ENCODE measurements around the gene VPS51.

Gene VPS51

DNA sequence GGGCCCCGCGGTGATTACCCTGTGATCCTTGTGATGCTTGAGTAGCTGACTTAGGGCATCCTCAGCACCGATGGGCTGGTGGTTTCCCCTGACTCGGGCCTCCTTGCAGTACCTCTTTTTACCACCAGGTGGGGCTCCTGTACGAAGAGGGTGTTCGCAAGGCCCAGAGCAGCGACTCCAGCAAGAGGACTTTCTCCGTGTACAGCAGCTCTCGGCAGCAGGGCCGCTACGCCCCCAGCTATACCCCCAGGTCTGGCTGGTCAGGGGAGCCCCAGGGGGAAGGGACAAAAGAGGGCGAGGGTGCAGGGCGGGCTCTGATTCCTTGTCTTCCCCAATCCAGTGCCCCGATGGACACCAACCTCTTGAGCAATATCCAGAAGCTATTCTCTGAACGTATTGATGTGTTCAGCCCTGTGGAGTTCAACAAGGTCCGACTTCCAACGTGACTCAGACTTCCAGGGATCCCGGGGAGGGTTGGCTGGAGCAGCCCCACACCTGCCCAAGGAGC, 14.4 kb downstream of the VPS51 start:
- no peak overlapping the region for H3K4me2 ChIP-seq (ENCODE audit: low read length)
- H3K27ac ChIP-seq, result peak overlapping the region; percentile 29
- no peaks in the 10 kb centered on the region for H3K36me3 ChIP-seq (ENCODE audit: control insufficient read depth, insufficient read depth, low read length)
- H3K4me1 ChIP-seq, result no peaks in the 10 kb centered on the region
- H3K9ac ChIP-seq, result no peak overlapping the region
- H3K4me3 ChIP-seq (ENCODE audit: low read depth, low read length), result peak overlapping the region; percentile 5
- H3K9me3 ChIP-seq (ENCODE audit: control insufficient read depth, low read length), result no peaks in the 10 kb centered on the region
- peak overlapping the region; percentile 62 for H2AFZ ChIP-seq
- TF ChIP-seq, protein P1, sequence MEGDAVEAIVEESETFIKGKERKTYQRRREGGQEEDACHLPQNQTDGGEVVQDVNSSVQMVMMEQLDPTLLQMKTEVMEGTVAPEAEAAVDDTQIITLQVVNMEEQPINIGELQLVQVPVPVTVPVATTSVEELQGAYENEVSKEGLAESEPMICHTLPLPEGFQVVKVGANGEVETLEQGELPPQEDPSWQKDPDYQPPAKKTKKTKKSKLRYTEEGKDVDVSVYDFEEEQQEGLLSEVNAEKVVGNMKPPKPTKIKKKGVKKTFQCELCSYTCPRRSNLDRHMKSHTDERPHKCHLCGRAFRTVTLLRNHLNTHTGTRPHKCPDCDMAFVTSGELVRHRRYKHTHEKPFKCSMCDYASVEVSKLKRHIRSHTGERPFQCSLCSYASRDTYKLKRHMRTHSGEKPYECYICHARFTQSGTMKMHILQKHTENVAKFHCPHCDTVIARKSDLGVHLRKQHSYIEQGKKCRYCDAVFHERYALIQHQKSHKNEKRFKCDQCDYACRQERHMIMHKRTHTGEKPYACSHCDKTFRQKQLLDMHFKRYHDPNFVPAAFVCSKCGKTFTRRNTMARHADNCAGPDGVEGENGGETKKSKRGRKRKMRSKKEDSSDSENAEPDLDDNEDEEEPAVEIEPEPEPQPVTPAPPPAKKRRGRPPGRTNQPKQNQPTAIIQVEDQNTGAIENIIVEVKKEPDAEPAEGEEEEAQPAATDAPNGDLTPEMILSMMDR (IDR thresholded peaks at IDR 0.05), result peak; percentile 93
- H3K27me3 ChIP-seq (ENCODE audit: control insufficient read depth, insufficient read depth, low read length), result no peaks in the 10 kb centered on the region
- H3K79me2 ChIP-seq, result peaks cover 2% of the 10 kb centered on the region

DNA sequence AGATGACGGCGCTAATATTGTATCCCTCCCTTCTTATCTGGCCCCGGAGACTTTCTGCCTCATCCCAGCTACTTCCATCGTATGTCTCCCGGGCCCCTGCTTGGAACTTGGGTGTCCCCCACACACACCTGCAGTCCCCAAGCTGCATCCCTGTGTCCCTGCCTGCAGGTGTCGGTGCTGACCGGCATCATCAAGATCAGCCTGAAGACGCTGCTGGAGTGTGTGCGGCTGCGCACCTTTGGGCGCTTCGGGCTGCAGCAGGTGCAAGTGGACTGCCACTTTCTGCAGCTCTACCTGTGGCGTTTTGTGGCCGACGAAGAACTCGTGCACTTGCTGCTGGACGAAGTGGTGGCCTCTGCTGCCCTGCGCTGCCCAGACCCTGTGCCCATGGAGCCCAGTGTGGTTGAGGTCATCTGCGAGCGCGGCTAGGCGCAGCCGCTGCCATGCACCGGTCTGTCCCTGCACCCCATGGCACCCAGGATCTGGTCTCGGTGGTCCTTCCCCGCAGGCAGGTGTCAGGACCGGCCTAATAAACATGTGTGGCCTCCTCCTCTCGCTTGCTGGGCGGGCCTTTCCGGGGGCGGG, 15.2 kb downstream of the VPS51 start:
- Histone ChIP-seq H3K4me2 (ENCODE audit: low read length) (peak overlapping the region; percentile 84), H2AFZ (no peak overlapping the region), H3K4me3 (ENCODE audit: low read depth, low read length) (no peak overlapping the region), H3K27me3 (ENCODE audit: control insufficient read depth, insufficient read depth, low read length) (no peaks in the 10 kb centered on the region), H3K79me2 (peaks cover 2% of the 10 kb centered on the region), H3K4me1 (no peaks in the 10 kb centered on the region), H3K36me3 (ENCODE audit: control insufficient read depth, insufficient read depth, low read length) (no peaks in the 10 kb centered on the region), H3K9me3 (ENCODE audit: control insufficient read depth, low read length) (no peaks in the 10 kb centered on the region), H3K27ac (no peak overlapping the region), H3K9ac (no peak overlapping the region)
- TF ChIP-seq, protein P1 (IDR thresholded peaks at IDR 0.05), result no peak

DNA sequence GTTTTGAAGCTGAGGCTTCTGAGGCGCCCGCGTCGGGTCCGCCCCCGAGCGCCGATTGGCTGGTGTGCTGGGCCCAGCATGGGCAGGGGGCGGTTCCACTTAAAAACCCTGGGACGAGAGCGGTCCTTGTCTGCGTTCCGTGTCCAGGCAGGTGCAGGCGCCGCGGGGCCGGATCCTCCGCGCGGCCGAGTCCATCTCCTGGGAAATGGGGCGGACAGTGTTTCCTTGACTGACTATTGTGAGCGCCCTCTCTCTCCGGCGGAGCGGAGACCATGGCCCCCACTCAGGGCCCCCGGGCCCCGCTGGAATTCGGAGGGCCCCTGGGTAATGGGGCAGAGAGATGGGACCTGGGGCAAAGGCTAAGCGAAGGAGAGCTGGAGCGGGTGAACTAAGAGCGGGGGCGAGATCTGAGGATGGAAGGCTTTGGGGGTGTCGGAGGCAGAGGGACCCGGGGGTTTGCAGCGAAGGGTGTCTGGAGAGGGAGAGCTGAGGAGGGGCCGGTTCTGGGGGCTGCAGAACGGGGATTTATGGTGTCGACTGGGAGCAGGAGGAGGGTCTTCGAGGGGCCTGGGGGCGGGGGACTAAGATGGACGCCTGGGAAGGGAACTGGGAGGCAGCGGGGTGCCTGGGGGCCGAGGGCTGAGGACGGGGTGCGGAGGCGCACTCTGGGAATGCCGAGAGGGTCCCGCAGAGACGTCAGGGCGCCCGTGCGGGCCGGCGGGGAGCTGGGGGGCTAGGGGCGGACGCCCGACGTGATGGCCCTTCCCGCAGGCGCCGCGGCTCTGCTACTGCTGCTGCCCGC, 15.9 kb downstream of the VPS51 start, which contains the start of gene TM7SF2:
Gene TM7SF2 (plus strand): TSS at position 129 of the 802 bp plus-strand sequence. CDS start 144 bp downstream, at position 273.
- peak within 1 kb of the TSS; percentile 68 for H3K4me3 ChIP-seq (ENCODE audit: low read depth, low read length)
- no peaks in the 10 kb centered on the region for H3K9me3 ChIP-seq (ENCODE audit: control insufficient read depth, low read length)
- no peaks in the 10 kb centered on the region for H3K27me3 ChIP-seq (ENCODE audit: control insufficient read depth, insufficient read depth, low read length)
- peak within 1 kb of the TSS; percentile 84 for H3K4me2 ChIP-seq (ENCODE audit: low read length)
- H3K4me1 ChIP-seq, result peaks cover 5% of the 10 kb centered on the region
- H2AFZ ChIP-seq, result peak within 1 kb of the TSS; percentile 70
- peak within 1 kb of the TSS; percentile 69 for H3K27ac ChIP-seq
- TF ChIP-seq, protein P1 (IDR thresholded peaks at IDR 0.05), result no peak
- no peak within 1 kb of the TSS for H3K9ac ChIP-seq
- H3K36me3 ChIP-seq (ENCODE audit: control insufficient read depth, insufficient read depth, low read length), result no peaks in the 10 kb centered on the region
- H3K79me2 ChIP-seq, result peaks cover 2% of the 10 kb centered on the region

DNA sequence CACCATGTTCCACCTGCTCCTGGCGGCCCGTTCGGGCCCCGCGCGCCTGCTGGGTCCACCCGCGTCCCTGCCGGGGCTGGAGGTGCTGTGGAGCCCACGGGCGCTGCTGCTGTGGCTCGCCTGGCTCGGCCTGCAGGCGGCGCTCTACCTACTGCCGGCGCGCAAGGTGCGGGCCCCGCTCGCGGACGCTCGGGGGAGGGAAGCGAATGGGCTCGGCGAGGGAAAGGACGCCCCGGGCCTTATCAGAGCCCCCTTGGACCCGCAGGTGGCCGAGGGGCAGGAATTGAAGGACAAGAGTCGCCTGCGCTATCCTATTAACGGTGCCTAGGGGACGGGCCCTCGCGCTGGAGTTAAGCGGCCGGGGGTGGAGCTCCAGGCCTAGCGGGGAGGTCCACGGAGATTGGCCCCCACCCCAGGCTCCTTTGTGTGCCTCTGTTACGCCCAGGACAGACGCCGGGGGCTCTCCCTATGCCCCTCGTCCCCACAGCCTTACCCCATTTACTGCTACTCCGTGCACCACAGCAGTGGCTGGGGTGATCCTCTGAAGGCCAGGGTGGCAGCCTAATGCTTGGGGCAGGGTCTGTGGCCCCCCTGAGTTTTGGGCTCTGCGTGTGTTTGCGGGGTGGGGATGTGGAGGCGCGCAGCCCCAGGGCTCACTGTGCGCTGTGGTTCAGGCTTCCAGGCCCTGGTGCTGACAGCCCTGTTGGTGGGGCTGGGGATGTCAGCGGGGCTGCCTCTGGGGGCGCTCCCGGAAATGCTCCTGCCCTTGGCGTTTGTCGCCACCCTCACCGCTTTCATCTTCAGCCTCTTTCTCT, 16.7 kb downstream of the VPS51 start:
- peaks cover 2% of the 10 kb centered on the region for H3K79me2 ChIP-seq
- peak overlapping the region; percentile 70 for H2AFZ ChIP-seq
- H3K9ac ChIP-seq, result no peak overlapping the region
- TF ChIP-seq, protein P1 (IDR thresholded peaks at IDR 0.05), result peak; percentile 79
- peak overlapping the region; percentile 84 for H3K4me2 ChIP-seq (ENCODE audit: low read length)
- H3K36me3 ChIP-seq (ENCODE audit: control insufficient read depth, insufficient read depth, low read length), result no peaks in the 10 kb centered on the region
- no peaks in the 10 kb centered on the region for H3K27me3 ChIP-seq (ENCODE audit: control insufficient read depth, insufficient read depth, low read length)
- no peaks in the 10 kb centered on the region for H3K9me3 ChIP-seq (ENCODE audit: control insufficient read depth, low read length)
- H3K27ac ChIP-seq, result peak overlapping the region; percentile 69
- peaks cover 5% of the 10 kb centered on the region for H3K4me1 ChIP-seq
- peak overlapping the region; percentile 68 for H3K4me3 ChIP-seq (ENCODE audit: low read depth, low read length)
